Esophagus squamous epithelium (tissue), 5 donors: ENCODE measurements around the gene EHD4. TPM values are rescaled to one million over a fixed set of nuclear protein-coding genes. Genes with fewer than 3 reads are reported as not detected.

ENCODE experiments used
- DNase-seq: peaks from one replicate; lab custom pipeline; 2025; lab: John Stamatoyannopoulos, UW
- H3K27ac ChIP-seq, 4 donors: fragments of 200-600 bp; sonication (generic); one replicate each; pipeline ENCODE4 v1.5.1; 2016 to 2019; ENCODE audit warnings: mild to moderate bottlenecking in 1 of 4
- H3K27me3 ChIP-seq, 4 donors: fragments of 200-600 bp; sonication (generic); 1 replicate in 3 of 4; 2 replicates in 1 of 4; pipeline versions ENCODE4 v1.5.1 to v1.6.0; 2017 to 2021; ENCODE audit warnings: antibody characterized with exemption in 1 of 4
- H3K36me3 ChIP-seq, 3 donors: fragments of 200-600 bp; sonication (generic); one replicate each; pipeline ENCODE4 v1.5.1; 2016 to 2019
- H3K4me1 ChIP-seq, 3 donors: fragments of 200-600 bp; sonication (generic); one replicate each; pipeline ENCODE4 v1.5.1; 2017 to 2019
- H3K4me3 ChIP-seq, 4 donors: fragments of 200-600 bp; sonication (generic); 1 replicate in 3 of 4; 2 replicates in 1 of 4; pipeline ENCODE4 v1.5.1; 2016 to 2019; ENCODE audit warnings: mild to moderate bottlenecking in 2 of 4, moderate library complexity in 1 of 4
- H3K9me3 ChIP-seq, 3 donors: fragments of 200-600 bp; sonication (generic); one replicate each; pipeline ENCODE4 v1.5.1; 2016 to 2019
- CTCF ChIP-seq, 6 experiments: fragments of 450-650 bp in 4 of 6; fragments of 200-600 bp in 2 of 6; sonication (generic) in 2 of 6; IDR thresholded peaks; one replicate each; pipeline ENCODE4 v1.5.1; 2016 to 2019; ENCODE audit warnings: antibody characterized with exemption in 6 of 6, mild to moderate bottlenecking in 4 of 6, moderate library complexity in 4 of 6
- POLR2A ChIP-seq, 4 donors: fragments of 450-650 bp; IDR thresholded peaks; one replicate each; pipeline ENCODE4 v1.6.1; 2017; ENCODE audit warnings: antibody characterized with exemption in 4 of 4, mild to moderate bottlenecking in 4 of 4, moderate library complexity in 3 of 4
- WGBS, 2 donors: methylation state at CpG; one replicate each; pipeline ENCODE4 v1.1.5; 2018; 5-methylcytosine and 5-hydroxymethylcytosine counted together
- intact Hi-C: fragments of 100-400 bp; cut with DNase I; formaldehyde crosslinking; loops from one replicate; pipeline ENCODE4 v1.15.0; 2022
- total RNA-seq, 4 donors: library from RNA; depleted of rRNA; stranded (reverse); fragments of >200 nt; gene quantifications; one replicate each; pipeline ENCODE4 v1.1.0, GENCODE V29; 2016
- donor health status: DM: yes; HTN: yes; CAD: no.

Gene EHD4
- total RNA-seq, 4 donors from 2014 or later = 25.4 to 45.3 (median 27.8) TPM

- Histone ChIP-seq H3K9me3 (no peaks in the 10 kb centered on the region), H3K27ac (peak overlapping the region in 2 of 4 donors; percentile 57 to 62), H3K4me3 (no peak overlapping the region), H3K36me3 (peaks cover 0 to 19% (median 8%) of the 10 kb centered on the region in 3 donors), H3K4me1 (peaks cover 0 to 23% (median 0%) of the 10 kb centered on the region in 3 donors), H3K27me3 (no peaks in the 10 kb centered on the region)
- TF ChIP-seq POLR2A (IDR thresholded peaks at IDR 0.05) = no peak
- TF ChIP-seq CTCF (IDR thresholded peaks at IDR 0.05) = no peak
- 79 to 80% methylated on average over 6 to 7 of the region's 7 CpGs for WGBS, 2 donors
- intact Hi-C loops = no loop called here
- no peak for DNase-seq
Measured at GRCh38 chr15:41958002-41958420, 14.3 kb downstream of the EHD4 start.

GRCh38 chr15:41957021-41957897, 15.1 kb downstream of the EHD4 start:
- no peak for DNase-seq
- no peak overlapping the region for H3K4me3 ChIP-seq
- peaks cover 0 to 27% (median 10%) of the 10 kb centered on the region in 3 donors for H3K36me3 ChIP-seq
- no peaks in the 10 kb centered on the region for H3K27me3 ChIP-seq
- H3K4me1 ChIP-seq = peaks cover 0 to 25% (median 0%) of the 10 kb centered on the region in 3 donors
- TF ChIP-seq POLR2A (IDR thresholded peaks at IDR 0.05) = no peak
- no peak for TF ChIP-seq CTCF (IDR thresholded peaks at IDR 0.05)
- peak overlapping the region in 2 of 4 donors; percentile 57 to 62 for H3K27ac ChIP-seq
- intact Hi-C loops = no loop called here
- 85 to 90% methylated on average over 11 to 12 of the region's 12 CpGs for WGBS, 2 donors
- H3K9me3 ChIP-seq = no peaks in the 10 kb centered on the region

- intact Hi-C loops = no loop called here
- no peak for DNase-seq
- no peak for TF ChIP-seq CTCF (IDR thresholded peaks at IDR 0.05)
- Histone ChIP-seq H3K4me1 (peaks cover 0 to 38% (median 2%) of the 10 kb centered on the region in 3 donors), H3K4me3 (no peak overlapping the region), H3K27me3 (no peaks in the 10 kb centered on the region), H3K36me3 (peaks cover 0 to 38% (median 10%) of the 10 kb centered on the region in 3 donors), H3K27ac (peak overlapping the region in 1 of 4 donors; percentile 21), H3K9me3 (no peaks in the 10 kb centered on the region)
- WGBS, 2 donors = 77 to 84% methylated on average over 18 to 19 of the region's 21 CpGs
Measured at GRCh38 chr15:41955807-41956525, 16.4 kb downstream of the EHD4 start.

GRCh38 chr15:41955100-41955499, 17.3 kb downstream of the EHD4 start:
- WGBS, 2 donors = 90 to 92% methylated on average over 7 of the region's 7 CpGs
- no peaks in the 10 kb centered on the region for H3K9me3 ChIP-seq
- no peak overlapping the region for H3K27ac ChIP-seq
- intact Hi-C loops = no loop called here
- H3K27me3 ChIP-seq = no peaks in the 10 kb centered on the region
- TF ChIP-seq CTCF (IDR thresholded peaks at IDR 0.05) = no peak
- TF ChIP-seq POLR2A (IDR thresholded peaks at IDR 0.05) = no peak
- DNase-seq = no peak
- H3K4me3 ChIP-seq = no peak overlapping the region
- peaks cover 0 to 47% (median 10%) of the 10 kb centered on the region in 3 donors for H3K36me3 ChIP-seq
- H3K4me1 ChIP-seq = peaks cover 0 to 47% (median 7%) of the 10 kb centered on the region in 3 donors
